Keratinocyte (primary cell): ENCODE data around the gene G6PC2. TPM values are rescaled to one million over a fixed set of nuclear protein-coding genes. Genes with fewer than 3 reads are reported as not detected.
A peak's percentile ranks its signal among the peaks of the same experiment; 100 is the strongest.

Experiments used
- DNase-seq: peaks from one replicate; pipeline ENCODE4 v3.0.0-alpha.2; 2011; ENCODE audit warnings: low read depth, missing footprints, low spot score
- FAIRE-seq: peaks from 2 replicates; lab custom pipeline; 2011; peaks lifted over from hg19 to GRCh38; lab: Jason Lieb, UNC
- H2AFZ ChIP-seq: 2 replicates; pipeline ENCODE4 v1.6.0; 2012; ENCODE audit warnings: low read length, control low read depth, inconsistent platforms; ENCODE audit not compliant: control insufficient read depth
- H3K27ac ChIP-seq: 2 replicates; pipeline ENCODE4 v1.5.1; 2011; ENCODE audit warnings: low read length; ENCODE audit not compliant: control insufficient read depth, insufficient read depth
- H3K27me3 ChIP-seq: 3 replicates; pipeline ENCODE4 v1.6.0; 2011; ENCODE audit warnings: low read length; ENCODE audit not compliant: control insufficient read depth, insufficient read depth; ENCODE audit errors: extremely low read depth
- H3K36me3 ChIP-seq, 2 experiments: 2 replicates in 1 of 2; 3 replicates in 1 of 2; pipeline ENCODE4 v1.5.1; 2011; ENCODE audit warnings: low read length in 2 of 2, mild to moderate bottlenecking in 1 of 2; ENCODE audit not compliant: control insufficient read depth in 2 of 2, insufficient read depth in 2 of 2; ENCODE audit errors: extremely low read depth in 1 of 2
- H3K4me1 ChIP-seq: 3 replicates; pipeline ENCODE4 v1.5.1; 2011; ENCODE audit warnings: low read length; ENCODE audit not compliant: control insufficient read depth, insufficient read depth; ENCODE audit errors: extremely low read depth
- H3K4me2 ChIP-seq: 3 replicates; pipeline ENCODE4 v1.6.0; 2011; ENCODE audit warnings: low read depth, low read length; ENCODE audit not compliant: control insufficient read depth, insufficient read depth; ENCODE audit errors: extremely low read depth
- H3K4me3 ChIP-seq, 3 experiments: fragments of 200-600 bp in 1 of 3; sonication (generic) in 1 of 3; 2 replicates in 2 of 3; 3 replicates in 1 of 3; pipeline ENCODE4 v1.5.1; 2011 to 2016; ENCODE audit warnings: low read length in 3 of 3, mild to moderate bottlenecking in 3 of 3, control low read depth in 2 of 3, inconsistent platforms in 1 of 3, low read depth in 1 of 3, mixed read lengths in 1 of 3, mixed run types in 1 of 3, moderate library complexity in 1 of 3; ENCODE audit not compliant: control insufficient read depth in 2 of 3, insufficient read depth in 2 of 3; ENCODE audit errors: extremely low read depth in 1 of 3
- H3K79me2 ChIP-seq: 2 replicates; pipeline ENCODE4 v1.6.0; 2012; ENCODE audit warnings: low read length; ENCODE audit not compliant: control insufficient read depth, insufficient read depth
- H3K9ac ChIP-seq: 3 replicates; pipeline ENCODE4 v1.6.0; 2011; ENCODE audit warnings: low read length; ENCODE audit not compliant: control insufficient read depth, insufficient read depth; ENCODE audit errors: extremely low read depth
- H3K9me1 ChIP-seq: 3 replicates; pipeline ENCODE4 v1.6.0; 2011; ENCODE audit warnings: low read length; ENCODE audit not compliant: control insufficient read depth, insufficient read depth; ENCODE audit errors: extremely low read depth
- H3K9me3 ChIP-seq: 2 replicates; pipeline ENCODE4 v1.5.1; 2012; ENCODE audit warnings: low read depth, low read length; ENCODE audit not compliant: control insufficient read depth
- H4K20me1 ChIP-seq: 3 replicates; pipeline ENCODE4 v1.6.0; 2011; ENCODE audit warnings: low read length; ENCODE audit not compliant: control insufficient read depth, insufficient read depth; ENCODE audit errors: extremely low read depth
- EZH2 ChIP-seq: IDR thresholded peaks from one replicate; pipeline ENCODE4 v1.6.1; 2012; ENCODE audit warnings: inconsistent platforms, mild to moderate bottlenecking, low read length, moderate library complexity
- dilution Hi-C: fragments of 300-500 bp; cut with MboI; formaldehyde crosslinking; loops from one replicate; pipeline ENCODE4 v1.7.0; 2020; ENCODE audit warnings: low sequenced_read_pairs; ENCODE audit not compliant: extremely low pct_ligation_motif_present
- polyA plus RNA-seq, 5 experiments: library from polyadenylated mRNA; depleted of rRNA in 3 of 5; stranded (reverse) in 3 of 5; stranded (forward) in 1 of 5; unstranded in 1 of 5; fragments of >200 nt; gene quantifications; 1 replicate in 1 of 5; 2 replicates in 3 of 5; 3 replicates in 1 of 5; pipeline versions ENCODE4 v1.2.1 to v1.2.3, GENCODE V29; 2011 to 2012; ENCODE audit warnings: missing spikeins in 2 of 5, low read depth in 1 of 5, low replicate concordance in 1 of 5
- TF ChIP-seq, protein P1 (sequence below), 3 experiments: IDR thresholded peaks in 1 of 3; conservative IDR thresholded peaks in 1 of 3; optimal IDR thresholded peaks in 1 of 3; 2 replicates in 2 of 3; 3 replicates in 1 of 3; pipeline versions ENCODE3 to v1.5.1; 2011; ENCODE audit warnings: low read length in 3 of 3, mild to moderate bottlenecking in 3 of 3, moderate library complexity in 2 of 3, control low read depth in 1 of 3, inconsistent platforms in 1 of 3; ENCODE audit not compliant: insufficient read depth in 2 of 3; ENCODE audit errors: extremely low read depth in 1 of 3

G6PC2 gene
- polyA plus RNA-seq, 1 donor (not counting 4 experiments of a cell fraction or from before 2014, with no cell fraction given), result not detected

DNA sequence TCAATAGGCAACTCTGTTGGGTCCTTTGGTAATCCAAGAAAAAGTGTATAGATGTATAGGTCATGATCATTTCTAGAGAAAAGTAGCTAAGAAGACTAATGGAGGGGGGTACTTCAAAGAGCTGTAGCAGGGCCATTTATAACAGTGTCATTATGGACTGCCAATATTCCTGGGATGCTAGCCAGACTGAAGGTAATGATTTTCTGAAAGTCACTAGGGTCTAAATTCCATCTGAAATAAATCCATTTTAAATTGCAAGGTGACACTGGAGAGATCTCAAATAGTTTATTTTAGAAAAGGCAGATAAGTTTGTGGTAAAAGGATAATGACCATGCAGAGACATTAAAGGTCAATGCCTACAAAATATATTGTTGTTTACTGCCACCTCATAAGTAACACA is 6.4 kb upstream of the G6PC2 start:
- dilution Hi-C loops, result no loop called here

GRCh38 chr2:168895771-168896170 is 5.3 kb upstream of the G6PC2 start:
- dilution Hi-C loops, result no loop called here
- FAIRE-seq (peak; percentile 36), DNase-seq (no peak)
- no peak overlapping the region for H2AFZ ChIP-seq
- peaks cover under 1% of the 10 kb centered on the region for H3K4me1 ChIP-seq
- H3K9me3 ChIP-seq, result no peaks in the 10 kb centered on the region
- H3K27ac ChIP-seq, result no peak overlapping the region
- no peaks in the 10 kb centered on the region for H3K36me3 ChIP-seq
- peaks cover 11% of the 10 kb centered on the region for H3K27me3 ChIP-seq
- H4K20me1 ChIP-seq, result no peaks in the 10 kb centered on the region
- no peak overlapping the region for H3K4me3 ChIP-seq
- H3K9me1 ChIP-seq, result no peaks in the 10 kb centered on the region
- no peak for TF ChIP-seq EZH2
- TF ChIP-seq, protein P1, sequence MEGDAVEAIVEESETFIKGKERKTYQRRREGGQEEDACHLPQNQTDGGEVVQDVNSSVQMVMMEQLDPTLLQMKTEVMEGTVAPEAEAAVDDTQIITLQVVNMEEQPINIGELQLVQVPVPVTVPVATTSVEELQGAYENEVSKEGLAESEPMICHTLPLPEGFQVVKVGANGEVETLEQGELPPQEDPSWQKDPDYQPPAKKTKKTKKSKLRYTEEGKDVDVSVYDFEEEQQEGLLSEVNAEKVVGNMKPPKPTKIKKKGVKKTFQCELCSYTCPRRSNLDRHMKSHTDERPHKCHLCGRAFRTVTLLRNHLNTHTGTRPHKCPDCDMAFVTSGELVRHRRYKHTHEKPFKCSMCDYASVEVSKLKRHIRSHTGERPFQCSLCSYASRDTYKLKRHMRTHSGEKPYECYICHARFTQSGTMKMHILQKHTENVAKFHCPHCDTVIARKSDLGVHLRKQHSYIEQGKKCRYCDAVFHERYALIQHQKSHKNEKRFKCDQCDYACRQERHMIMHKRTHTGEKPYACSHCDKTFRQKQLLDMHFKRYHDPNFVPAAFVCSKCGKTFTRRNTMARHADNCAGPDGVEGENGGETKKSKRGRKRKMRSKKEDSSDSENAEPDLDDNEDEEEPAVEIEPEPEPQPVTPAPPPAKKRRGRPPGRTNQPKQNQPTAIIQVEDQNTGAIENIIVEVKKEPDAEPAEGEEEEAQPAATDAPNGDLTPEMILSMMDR (optimal IDR thresholded peaks at IDR 0.05 in 1 of 3, IDR thresholded peaks at IDR 0.05 in 1 of 3, conservative IDR thresholded peaks at IDR 0.05 in 1 of 3; ENCODE audit: extremely low read depth in 1 of 3, insufficient read depth in 2 of 3, low read length in 3 of 3), result no peak
- H3K79me2 ChIP-seq, result no peaks in the 10 kb centered on the region
- no peak overlapping the region for H3K9ac ChIP-seq
- H3K4me2 ChIP-seq, result no peak overlapping the region

More for the DNA sequence above, 6.4 kb upstream of the G6PC2 start:
- TF ChIP-seq, protein P1 (optimal IDR thresholded peaks at IDR 0.05 in 1 of 3, IDR thresholded peaks at IDR 0.05 in 1 of 3, conservative IDR thresholded peaks at IDR 0.05 in 1 of 3; ENCODE audit: extremely low read depth in 1 of 3, insufficient read depth in 2 of 3, low read length in 3 of 3), result no peak
- no peak for TF ChIP-seq EZH2
- Histone ChIP-seq H3K4me2 (no peak overlapping the region), H3K27ac (no peak overlapping the region), H4K20me1 (no peaks in the 10 kb centered on the region), H2AFZ (no peak overlapping the region), H3K4me1 (peaks cover 7% of the 10 kb centered on the region), H3K9ac (no peak overlapping the region), H3K79me2 (peaks cover 3% of the 10 kb centered on the region), H3K9me1 (no peaks in the 10 kb centered on the region), H3K36me3 (no peaks in the 10 kb centered on the region), H3K27me3 (peaks cover 11% of the 10 kb centered on the region), H3K4me3 (no peak overlapping the region), H3K9me3 (no peaks in the 10 kb centered on the region)
- DNase-seq, result no peak
- FAIRE-seq, result no peak
